Brain microvascular endothelial cell (primary cell): ENCODE results near the gene LZTS3.
"Not testable (repeated sequence)": the region's sequence is repeated elsewhere in the genome, so short reads cannot be mapped to it uniquely, and the experiment has no call there.

ENCODE experiments used
- DNase-seq: peaks from one replicate; pipeline ENCODE4 v3.0.0-alpha.2; 2020
- H3K27ac ChIP-seq: fragments of 250-450 bp; sonication (Bioruptor Pico); 2 replicates; pipeline ENCODE4 v1.5.1; 2020; ENCODE audit warnings: mild to moderate bottlenecking, moderate library complexity
- H3K27me3 ChIP-seq: fragments of 250-450 bp; sonication (Bioruptor Pico); replicated peaks from 2 replicates; pipeline ENCODE4 v1.5.1; 2020; ENCODE audit warnings: mild to moderate bottlenecking
- H3K36me3 ChIP-seq: fragments of 250-450 bp; sonication (Bioruptor Pico); replicated peaks from 2 replicates; pipeline ENCODE4 v1.5.1; 2020; ENCODE audit warnings: mild to moderate bottlenecking
- H3K4me3 ChIP-seq: 2 replicates; pipeline ENCODE4 v1.5.1; 2011; ENCODE audit warnings: low read depth, mild to moderate bottlenecking, control low read depth, low read length, moderate library complexity
- CTCF ChIP-seq: IDR thresholded peaks from 2 replicates; pipeline ENCODE4 v1.5.1; 2011; ENCODE audit warnings: low read depth, mild to moderate bottlenecking, moderate library complexity, low read length, control low read depth, inconsistent platforms; ENCODE audit errors: missing control alignments
- in situ Hi-C: cut with HindIII; loops from 2 replicates; pipeline ENCODE4 v1.10.0; 2017; ENCODE audit warnings: low sequenced_read_pairs, low pct_ligation_motif_present

LZTS3 gene

GRCh38 chr20:3183896-3184612 is 10.7 kb upstream of the LZTS3 start:
- no peaks in the 10 kb centered on the region for H3K36me3 ChIP-seq
- H3K27ac ChIP-seq: no peak overlapping the region
- no peak for DNase-seq
- no peak for TF ChIP-seq CTCF
- no peaks in the 10 kb centered on the region for H3K27me3 ChIP-seq
- no peak overlapping the region for H3K4me3 ChIP-seq
- in situ Hi-C loops: no loop called here

- H3K4me3 ChIP-seq, DNase-seq, H3K27me3 ChIP-seq, H3K36me3 ChIP-seq, H3K27ac ChIP-seq, in situ Hi-C loops: not testable (repeated sequence)
Measured at GRCh38 chr20:3182429-3182828, 9.1 kb upstream of the LZTS3 start.

- in situ Hi-C loops: no loop called here
- no peak for DNase-seq
Measured at GRCh38 chr20:3181270-3181669, 7.9 kb upstream of the LZTS3 start.

GRCh38 chr20:3180319-3180718 is 7.0 kb upstream of the LZTS3 start:
- H3K36me3 ChIP-seq: no peaks in the 10 kb centered on the region
- in situ Hi-C loops: no loop called here
- TF ChIP-seq CTCF: no peak
- no peak for DNase-seq
- H3K27me3 ChIP-seq: no peaks in the 10 kb centered on the region
- H3K27ac ChIP-seq: no peak overlapping the region
- H3K4me3 ChIP-seq: no peak overlapping the region

More at GRCh38 chr20:3181270-3181669, 7.9 kb upstream of the LZTS3 start:
- TF ChIP-seq CTCF: no peak
- no peak overlapping the region for H3K4me3 ChIP-seq
- H3K27me3 ChIP-seq: no peaks in the 10 kb centered on the region
- no peaks in the 10 kb centered on the region for H3K36me3 ChIP-seq
- no peak overlapping the region for H3K27ac ChIP-seq

- no peak overlapping the region for H3K27ac ChIP-seq
- no peaks in the 10 kb centered on the region for H3K27me3 ChIP-seq
- DNase-seq: no peak
- no peaks in the 10 kb centered on the region for H3K36me3 ChIP-seq
- no peak for TF ChIP-seq CTCF
- in situ Hi-C loops: no loop called here
- no peak overlapping the region for H3K4me3 ChIP-seq
Measured at GRCh38 chr20:3177746-3178485, 4.6 kb upstream of the LZTS3 start.

GRCh38 chr20:3175270-3175669 is 1.9 kb upstream of the LZTS3 start:
- DNase-seq: no peak
- no peak overlapping the region for H3K27ac ChIP-seq
- no peak overlapping the region for H3K4me3 ChIP-seq
- H3K27me3 ChIP-seq: no peaks in the 10 kb centered on the region
- no peak for TF ChIP-seq CTCF
- in situ Hi-C loops: no loop called here
- H3K36me3 ChIP-seq: no peaks in the 10 kb centered on the region
